Right atrium auricular region (tissue), 2 donors: ENCODE data around the gene AVPR1A. TPM values are rescaled to one million over a fixed set of nuclear protein-coding genes. Genes with fewer than 3 reads are reported as not detected.
A peak's percentile ranks its signal among the peaks of the same experiment; 100 is the strongest.

ENCODE experiments used
- DNase-seq: peaks from one replicate; pipeline ENCODE4 v3.0.0-alpha.2; 2019; ENCODE audit warnings: low spot score
- H3K27ac ChIP-seq, 2 donors: fragments of 200-600 bp; sonication (generic); 1 replicate in 1 of 2; 2 replicates in 1 of 2; pipeline ENCODE4 v1.5.1; 2016 to 2019
- H3K27me3 ChIP-seq, 2 donors: fragments of 200-600 bp; sonication (generic); one replicate each; pipeline versions ENCODE4 v1.5.1 to v1.6.0; 2017 to 2019
- H3K36me3 ChIP-seq: fragments of 200-600 bp; sonication (generic); one replicate; pipeline ENCODE4 v1.5.1; 2016
- H3K4me1 ChIP-seq, 2 donors: fragments of 200-600 bp; sonication (generic); one replicate each; pipeline versions ENCODE4 v1.5.1 to v1.6.0; 2017 to 2019
- H3K4me3 ChIP-seq, 2 donors: fragments of 200-600 bp; sonication (generic); 1 replicate in 1 of 2; 2 replicates in 1 of 2; pipeline ENCODE4 v1.5.1; 2017 to 2019; ENCODE audit warnings: mild to moderate bottlenecking in 1 of 2, moderate library complexity in 1 of 2
- H3K9me3 ChIP-seq, 2 donors: fragments of 200-600 bp; sonication (generic); one replicate each; pipeline ENCODE4 v1.5.1; 2019
- CTCF ChIP-seq, 2 donors: fragments of 200-600 bp; sonication (generic); IDR thresholded peaks; one replicate each; pipeline ENCODE4 v1.5.1; 2019; ENCODE audit warnings: antibody characterized with exemption in 2 of 2
- total RNA-seq, 2 donors: library from RNA; depleted of rRNA; stranded (reverse); fragments of >200 nt; gene quantifications; one replicate each; pipeline ENCODE4 v1.1.0, GENCODE V29; 2016

Gene AVPR1A
- total RNA-seq, 2 donors from 2014 or later = 0.43 to 3.4 TPM

GRCh38 chr12:63149909-63150712 lies 890 bp downstream of the AVPR1A start:
- peak overlapping the region; percentile 16 to 46 for H3K4me3 ChIP-seq
- no peak for DNase-seq
- peaks cover 0 to 28% of the 10 kb centered on the region in 2 donors for H3K4me1 ChIP-seq
- no peaks in the 10 kb centered on the region for H3K36me3 ChIP-seq
- H3K9me3 ChIP-seq = no peaks in the 10 kb centered on the region
- H3K27me3 ChIP-seq = peaks cover 12 to 22% of the 10 kb centered on the region in 2 donors
- peak overlapping the region; percentile 5 to 43 for H3K27ac ChIP-seq
- no peak for TF ChIP-seq CTCF (IDR thresholded peaks at IDR 0.05)

GRCh38 chr12:63144556-63144955 lies 6.4 kb downstream of the AVPR1A start:
- no peak overlapping the region for H3K4me3 ChIP-seq
- no peak for TF ChIP-seq CTCF (IDR thresholded peaks at IDR 0.05)
- peaks cover 0 to 3% of the 10 kb centered on the region in 2 donors for H3K27me3 ChIP-seq
- DNase-seq = no peak
- no peaks in the 10 kb centered on the region for H3K9me3 ChIP-seq
- H3K36me3 ChIP-seq = no peaks in the 10 kb centered on the region
- no peaks in the 10 kb centered on the region for H3K4me1 ChIP-seq
- H3K27ac ChIP-seq = no peak overlapping the region

GRCh38 chr12:63138488-63138887 lies 12.5 kb downstream of the AVPR1A start:
- H3K36me3 ChIP-seq = no peaks in the 10 kb centered on the region
- H3K4me3 ChIP-seq = no peak overlapping the region
- no peak for DNase-seq
- H3K9me3 ChIP-seq = no peaks in the 10 kb centered on the region
- no peak for TF ChIP-seq CTCF (IDR thresholded peaks at IDR 0.05)
- H3K27ac ChIP-seq = no peak overlapping the region
- H3K27me3 ChIP-seq = no peaks in the 10 kb centered on the region
- no peaks in the 10 kb centered on the region for H3K4me1 ChIP-seq

- DNase-seq = no peak
- no peak for TF ChIP-seq CTCF (IDR thresholded peaks at IDR 0.05)
- Histone ChIP-seq H3K36me3 (no peaks in the 10 kb centered on the region), H3K4me3 (no peak overlapping the region), H3K27me3 (no peaks in the 10 kb centered on the region), H3K9me3 (no peaks in the 10 kb centered on the region), H3K4me1 (no peaks in the 10 kb centered on the region), H3K27ac (no peak overlapping the region)
Measured at GRCh38 chr12:63133981-63134380, 17.0 kb downstream of the AVPR1A start.

GRCh38 chr12:63132201-63132600 lies 18.8 kb downstream of the AVPR1A start:
- DNase-seq = no peak
- Histone ChIP-seq H3K9me3 (no peaks in the 10 kb centered on the region), H3K4me1 (no peaks in the 10 kb centered on the region), H3K27ac (no peak overlapping the region), H3K36me3 (no peaks in the 10 kb centered on the region), H3K27me3 (no peaks in the 10 kb centered on the region), H3K4me3 (no peak overlapping the region)
- no peak for TF ChIP-seq CTCF (IDR thresholded peaks at IDR 0.05)

- H3K27ac ChIP-seq = no peak overlapping the region
- H3K4me1 ChIP-seq = no peaks in the 10 kb centered on the region
- no peaks in the 10 kb centered on the region for H3K27me3 ChIP-seq
- DNase-seq = no peak
- TF ChIP-seq CTCF (IDR thresholded peaks at IDR 0.05) = no peak
- no peak overlapping the region for H3K4me3 ChIP-seq
- H3K36me3 ChIP-seq = no peaks in the 10 kb centered on the region
- no peaks in the 10 kb centered on the region for H3K9me3 ChIP-seq
Measured at GRCh38 chr12:63129927-63130326, 21.1 kb downstream of the AVPR1A start.
